Activated CD8-positive, alpha-beta memory T cell treated with anti-CD3 and anti-CD28 coated beads, Interleukin-2, amount 50 U/mL, for 1 hour (primary cell): ENCODE data around the gene GCNT2.
"Not testable (repeated sequence)": the region's sequence is repeated elsewhere in the genome, so short reads cannot be mapped to it uniquely, and the experiment has no call there.

Experiments
- DNase-seq: peaks from one replicate; pipeline ENCODE4 v3.0.0-alpha.2; 2020; ENCODE audit errors: extremely low read depth

GCNT2 gene

GRCh38 chr6:10547809-10548208 is 26.7 kb downstream of the GCNT2 start:
- DNase-seq, result no peak

- no peak for DNase-seq
Measured at GRCh38 chr6:10550764-10551163, 29.6 kb downstream of the GCNT2 start.

- no peak for DNase-seq
Measured at GRCh38 chr6:10552270-10552810, 31.2 kb downstream of the GCNT2 start.

GRCh38 chr6:10553871-10554270 is 32.7 kb downstream of the GCNT2 start:
- no peak for DNase-seq

- DNase-seq, result no peak
Measured at GRCh38 chr6:10554826-10555225, 33.7 kb downstream of the GCNT2 start.

- no peak for DNase-seq
Measured at GRCh38 chr6:10555625-10556309, 34.6 kb downstream of the GCNT2 start.

GRCh38 chr6:10556589-10556988 is 35.4 kb downstream of the GCNT2 start:
- DNase-seq, result no peak

GRCh38 chr6:10556992-10557391 is 35.8 kb downstream of the GCNT2 start:
- no peak for DNase-seq

GRCh38 chr6:10557913-10558312 is 36.8 kb downstream of the GCNT2 start:
- no peak for DNase-seq

GRCh38 chr6:10558565-10558964 is 37.4 kb downstream of the GCNT2 start:
- DNase-seq, result no peak

- no peak for DNase-seq
Measured at GRCh38 chr6:10559522-10560152, 38.5 kb downstream of the GCNT2 start.

- DNase-seq, result no peak
Measured at GRCh38 chr6:10561611-10562199, 40.6 kb downstream of the GCNT2 start.

- DNase-seq, result no peak
Measured at GRCh38 chr6:10564975-10565673, 44.0 kb downstream of the GCNT2 start.

GRCh38 chr6:10565913-10566312 is 44.8 kb downstream of the GCNT2 start:
- DNase-seq, result no peak

- no peak for DNase-seq
Measured at GRCh38 chr6:10567256-10568026, 46.3 kb downstream of the GCNT2 start.

GRCh38 chr6:10569392-10570127 is 48.4 kb downstream of the GCNT2 start:
- no peak for DNase-seq

GRCh38 chr6:10575519-10575918 is 54.4 kb downstream of the GCNT2 start:
- not testable (repeated sequence) for DNase-seq

GRCh38 chr6:10576226-10576625 is 55.1 kb downstream of the GCNT2 start:
- no peak for DNase-seq

- no peak for DNase-seq
Measured at GRCh38 chr6:10577112-10577511, 56.0 kb downstream of the GCNT2 start.

GRCh38 chr6:10578723-10579122 is 57.6 kb downstream of the GCNT2 start:
- DNase-seq, result no peak

- no peak for DNase-seq
Measured at GRCh38 chr6:10579803-10580202, 58.7 kb downstream of the GCNT2 start.
